GM10266 (cell line): ENCODE measurements around the gene PRSS53.

Experiments
- DNase-seq: peaks from one replicate; pipeline ENCODE4 v3.0.0; 2012; ENCODE audit errors: extremely low spot score
- TF ChIP-seq, protein P1 (sequence below): IDR thresholded peaks from 2 replicates; pipeline ENCODE4 v1.5.1; 2012; ENCODE audit warnings: mild to moderate bottlenecking, low read depth; ENCODE audit not compliant: control insufficient read depth, insufficient read depth; ENCODE audit errors: missing control alignments

PRSS53 gene

GRCh38 chr16:31083556-31083955 is 5.2 kb downstream of the PRSS53 start:
- no peak for DNase-seq
- TF ChIP-seq, protein P1, sequence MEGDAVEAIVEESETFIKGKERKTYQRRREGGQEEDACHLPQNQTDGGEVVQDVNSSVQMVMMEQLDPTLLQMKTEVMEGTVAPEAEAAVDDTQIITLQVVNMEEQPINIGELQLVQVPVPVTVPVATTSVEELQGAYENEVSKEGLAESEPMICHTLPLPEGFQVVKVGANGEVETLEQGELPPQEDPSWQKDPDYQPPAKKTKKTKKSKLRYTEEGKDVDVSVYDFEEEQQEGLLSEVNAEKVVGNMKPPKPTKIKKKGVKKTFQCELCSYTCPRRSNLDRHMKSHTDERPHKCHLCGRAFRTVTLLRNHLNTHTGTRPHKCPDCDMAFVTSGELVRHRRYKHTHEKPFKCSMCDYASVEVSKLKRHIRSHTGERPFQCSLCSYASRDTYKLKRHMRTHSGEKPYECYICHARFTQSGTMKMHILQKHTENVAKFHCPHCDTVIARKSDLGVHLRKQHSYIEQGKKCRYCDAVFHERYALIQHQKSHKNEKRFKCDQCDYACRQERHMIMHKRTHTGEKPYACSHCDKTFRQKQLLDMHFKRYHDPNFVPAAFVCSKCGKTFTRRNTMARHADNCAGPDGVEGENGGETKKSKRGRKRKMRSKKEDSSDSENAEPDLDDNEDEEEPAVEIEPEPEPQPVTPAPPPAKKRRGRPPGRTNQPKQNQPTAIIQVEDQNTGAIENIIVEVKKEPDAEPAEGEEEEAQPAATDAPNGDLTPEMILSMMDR: no peak

DNA sequence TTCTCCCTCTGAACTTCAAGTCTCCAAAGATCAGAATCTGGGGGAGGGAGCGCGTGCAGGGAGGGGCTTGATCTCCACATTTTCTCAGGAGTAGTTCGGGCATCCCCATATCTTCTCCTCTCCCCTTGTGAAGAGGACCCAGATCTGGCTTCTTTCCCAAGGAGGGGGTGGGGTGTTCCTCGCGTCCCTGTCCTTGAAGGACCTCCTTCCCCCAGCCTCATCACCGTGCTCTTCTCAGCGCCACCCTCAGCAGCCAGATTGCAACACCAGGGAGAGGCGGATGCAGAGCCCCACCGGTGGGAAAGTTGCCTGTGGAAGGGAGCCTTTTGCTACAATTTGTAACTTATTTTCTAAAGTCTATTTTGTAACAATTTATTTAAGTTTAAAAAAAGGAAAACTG is 5.7 kb downstream of the PRSS53 start:
- TF ChIP-seq, protein P1: no peak
- no peak for DNase-seq

DNA sequence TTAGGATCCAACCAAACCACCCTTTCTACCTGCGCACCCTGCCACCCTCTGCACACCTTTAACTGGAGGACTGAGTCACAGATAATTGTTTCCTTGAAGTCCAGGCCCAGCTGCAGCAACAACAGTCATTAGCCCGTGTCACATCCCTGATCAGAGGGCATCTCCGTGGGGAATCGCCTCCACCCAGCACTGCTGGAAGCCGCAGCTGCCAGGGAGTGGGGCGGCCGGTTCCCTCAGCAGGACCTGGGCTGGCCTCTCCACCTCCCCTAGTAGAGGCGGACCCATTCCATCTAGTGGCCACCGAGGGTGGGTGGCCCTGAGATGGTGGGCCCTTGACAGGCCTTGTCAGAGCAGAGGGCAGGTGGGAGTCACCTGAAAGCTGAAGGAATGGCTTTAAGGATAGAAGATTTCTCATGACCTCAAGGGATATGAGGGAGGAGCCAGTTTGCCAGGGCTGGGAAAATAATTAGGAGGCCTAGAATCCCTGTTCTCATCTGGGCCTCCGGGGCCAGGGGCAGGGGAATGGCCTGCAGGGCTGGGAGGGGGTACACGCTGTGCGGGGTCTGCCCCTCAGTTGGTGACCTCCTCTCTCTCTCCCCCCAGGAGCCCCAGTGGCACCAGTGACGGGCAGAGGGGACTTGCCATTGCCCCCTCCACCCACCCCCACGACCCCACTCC is 6.2 kb downstream of the PRSS53 start:
- TF ChIP-seq, protein P1: no peak
- no peak for DNase-seq

DNA sequence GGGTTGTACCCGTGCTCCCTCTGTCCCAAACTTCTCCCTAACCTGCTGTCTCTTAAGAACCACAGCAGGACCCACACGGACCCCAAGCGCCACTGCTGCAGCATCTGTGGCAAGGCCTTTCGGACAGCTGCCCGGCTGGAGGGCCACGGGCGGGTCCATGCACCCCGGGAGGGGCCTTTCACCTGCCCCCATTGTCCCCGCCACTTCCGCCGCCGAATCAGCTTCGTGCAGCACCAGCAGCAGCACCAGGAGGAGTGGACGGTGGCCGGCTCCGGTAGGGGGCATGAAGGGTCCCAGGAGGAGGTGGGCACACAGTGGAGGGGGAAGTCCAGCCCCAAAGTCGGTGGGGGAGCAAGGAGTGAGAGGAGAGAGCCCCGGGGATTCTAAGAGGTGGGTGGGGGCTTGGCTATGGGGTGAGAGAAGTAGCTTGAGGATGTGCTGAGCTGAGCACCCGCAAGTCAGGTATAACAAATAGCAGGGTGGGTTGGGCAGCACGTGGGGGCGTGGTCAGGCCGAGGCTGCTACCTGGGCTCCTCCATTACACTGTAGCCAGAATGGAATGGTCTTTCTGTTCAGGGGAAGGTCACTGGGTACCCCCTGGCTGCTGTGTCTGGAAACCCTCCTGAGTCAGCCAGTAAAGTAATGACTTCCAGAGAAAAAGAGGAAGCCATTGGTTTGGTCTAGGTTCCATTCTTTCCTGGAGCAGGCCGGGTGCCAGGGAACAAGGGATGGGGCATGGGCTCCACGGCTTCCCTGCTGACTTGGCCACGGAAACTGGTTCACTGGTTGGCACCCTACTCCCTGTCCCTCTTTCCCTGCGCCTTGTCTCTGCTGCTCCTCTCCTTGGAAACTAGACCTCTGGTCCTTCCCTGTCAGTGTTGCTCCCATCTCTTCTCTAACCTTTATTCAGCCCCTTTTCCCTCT is 7.1 kb downstream of the PRSS53 start:
- DNase-seq: no peak
- TF ChIP-seq, protein P1: no peak

DNA sequence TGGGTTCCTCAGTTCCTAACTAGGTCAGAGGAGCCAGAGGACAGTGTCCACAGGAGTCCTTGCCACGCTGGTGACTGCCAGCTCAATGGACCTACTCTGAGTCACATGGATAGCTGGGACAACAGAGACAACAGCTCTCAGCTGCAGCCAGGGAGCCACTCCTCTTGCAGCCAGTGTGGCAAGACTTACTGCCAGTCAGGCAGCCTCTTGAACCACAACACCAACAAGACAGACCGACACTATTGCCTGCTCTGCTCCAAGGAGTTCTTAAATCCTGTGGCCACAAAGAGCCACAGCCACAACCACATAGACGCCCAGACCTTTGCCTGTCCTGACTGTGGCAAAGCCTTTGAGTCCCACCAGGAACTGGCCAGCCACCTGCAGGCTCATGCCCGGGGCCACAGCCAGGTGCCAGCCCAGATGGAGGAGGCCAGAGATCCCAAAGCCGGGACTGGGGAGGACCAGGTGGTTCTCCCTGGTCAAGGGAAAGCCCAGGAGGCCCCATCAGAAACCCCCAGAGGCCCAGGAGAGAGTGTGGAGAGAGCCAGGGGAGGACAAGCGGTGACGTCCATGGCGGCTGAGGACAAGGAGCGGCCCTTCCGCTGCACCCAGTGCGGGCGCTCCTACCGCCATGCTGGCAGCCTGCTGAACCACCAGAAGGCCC is 7.9 kb downstream of the PRSS53 start:
- TF ChIP-seq, protein P1: no peak
- no peak for DNase-seq

DNA sequence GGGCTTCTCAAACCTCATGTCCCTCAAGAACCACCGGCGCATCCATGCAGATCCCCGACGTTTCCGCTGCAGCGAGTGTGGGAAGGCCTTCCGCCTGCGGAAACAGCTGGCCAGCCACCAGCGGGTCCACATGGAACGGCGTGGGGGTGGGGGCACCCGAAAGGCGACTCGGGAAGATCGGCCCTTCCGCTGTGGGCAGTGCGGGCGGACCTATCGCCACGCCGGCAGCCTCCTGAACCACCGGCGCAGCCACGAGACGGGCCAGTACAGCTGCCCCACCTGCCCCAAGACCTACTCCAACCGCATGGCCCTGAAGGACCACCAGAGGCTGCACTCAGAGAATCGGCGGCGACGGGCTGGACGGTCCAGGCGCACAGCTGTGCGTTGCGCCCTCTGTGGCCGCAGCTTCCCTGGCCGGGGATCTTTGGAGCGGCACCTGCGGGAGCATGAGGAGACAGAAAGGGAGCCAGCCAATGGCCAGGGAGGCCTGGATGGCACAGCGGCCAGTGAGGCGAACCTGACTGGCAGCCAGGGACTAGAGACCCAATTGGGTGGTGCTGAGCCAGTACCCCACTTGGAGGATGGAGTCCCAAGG is 8.6 kb downstream of the PRSS53 start:
- no peak for DNase-seq

More for the DNA sequence above, 8.6 kb downstream of the PRSS53 start:
- TF ChIP-seq, protein P1: no peak
